ENCODE data around the gene FREM3. TPM values are rescaled to one million over a fixed set of nuclear protein-coding genes. Genes with fewer than 3 reads are reported as not detected.

The FREM3 gene
- total and polyA plus RNA-seq, 2 of the 8 experiments (the other 6 are each of a cell fraction or from before 2014, with no cell fraction given): 0.03 to 0.11 TPM

GRCh38 chr4:143538979-143539669 lies 161.4 kb downstream of the FREM3 start (continued):
- TF ChIP-seq CHD7 (IDR thresholded peaks at IDR 0.05; ENCODE audit: insufficient replicate concordance, low read length) (no peak), HDAC6 (IDR thresholded peaks at IDR 0.05; ENCODE audit: low read depth, low read length) (no peak), SP1 (IDR thresholded peaks at IDR 0.05; ENCODE audit: low read depth, low read length) (no peak), EGR1 (IDR thresholded peaks at IDR 0.05; ENCODE audit: borderline replicate concordance, low read depth, low read length) (no peak), SRF (IDR thresholded peaks at IDR 0.05; ENCODE audit: low read depth, low read length) (no peak), CHD1 (IDR thresholded peaks at IDR 0.05; ENCODE audit: low read depth, low read length) (no peak), CHD2 (IDR thresholded peaks at IDR 0.05; ENCODE audit: low read length) (no peak), YY1 (IDR thresholded peaks at IDR 0.05; ENCODE audit: low read depth, low read length) (no peak), BACH1 (IDR thresholded peaks at IDR 0.05; ENCODE audit: low read length) (no peak)
